HCT116 (cell line): ENCODE results near the gene THSD8. TPM values are rescaled to one million over a fixed set of nuclear protein-coding genes. Genes with fewer than 3 reads are reported as not detected.

Experiments
- ATAC-seq: fragments of 200-7000 bp; cut with Tn5 transposase; 2 replicates; pipeline ENCODE4 v1.9.1; 2020; ENCODE audit warnings: mild to moderate bottlenecking, moderate library complexity
- BruUV-seq: library from RNA; stranded (reverse); fragments of 400-500 nt; replicated peaks from 2 replicates; lab custom pipeline; 2021; lab: Mats Ljungman, UMichigan
- CTCF ChIA-PET: fragments of 300-600 bp; sonication (Branson Sonifier 250); formaldehyde crosslinking; loops from one replicate; lab custom pipeline; 2021; ENCODE audit warnings: antibody characterized with exemption; lab: Charles Lee
- POLR2A ChIA-PET: fragments of 300-600, 350-600 bp; sonication (Branson Sonifier 250); formaldehyde crosslinking; loops from one replicate; lab custom pipeline; 2021; ENCODE audit warnings: antibody characterized with exemption; lab: Charles Lee
- RAD21 ChIA-PET, 2 experiments: fragments of 300-600 bp; sonication (Branson Sonifier 250); formaldehyde crosslinking; loops; one replicate each; lab custom pipeline; 2023; ENCODE audit warnings: low total read pairs in 2 of 2; ENCODE audit not compliant: uncharacterized antibody in 2 of 2, unreplicated experiment in 2 of 2, low non-redundant PET in 1 of 2; lab: Charles Lee
- DNase-seq: peaks from one replicate; pipeline ENCODE4 v3.0.0-alpha.2; 2010; ENCODE audit warnings: low read depth, low spot score
- H2AFZ ChIP-seq: fragments of 200-600 bp; shearing (Covaris generic), sonication (generic); 2 replicates; pipeline ENCODE4 v1.6.1; 2017; ENCODE audit warnings: low read depth, mixed run types, mixed read lengths, antibody characterized with exemption, low read length; ENCODE audit not compliant: poor library complexity, severe bottlenecking
- H3K27ac ChIP-seq: 2 replicates; pipeline ENCODE4 v1.5.1; 2012; ENCODE audit warnings: low read depth, low read length
- H3K27me3 ChIP-seq: fragments of 200-600 bp; sonication (generic); 2 replicates; pipeline ENCODE4 v1.6.1; 2016; ENCODE audit warnings: mixed run types, low read length, mixed read lengths; ENCODE audit not compliant: insufficient read depth
- H3K36me3 ChIP-seq, 2 experiments: fragments of 200-500 bp in 1 of 2; fragments of 200-600 bp in 1 of 2; sonication (Bioruptor generic) in 1 of 2; sonication (generic) in 1 of 2; 2 replicates each; pipeline versions ENCODE4 v1.5.1 to v1.6.1; 2014 to 2016; ENCODE audit warnings: low read length in 2 of 2, inconsistent platforms in 1 of 2, mixed read lengths in 1 of 2, mixed run types in 1 of 2; ENCODE audit not compliant: insufficient read depth in 2 of 2, control insufficient read depth in 1 of 2
- H3K4me1 ChIP-seq, 2 experiments: fragments of 200-600 bp in 1 of 2; sonication (generic) in 1 of 2; 2 replicates each; pipeline versions ENCODE4 v1.5.1 to v1.6.1; 2012 to 2017; ENCODE audit warnings: low read length in 2 of 2, inconsistent platforms in 1 of 2, mild to moderate bottlenecking in 1 of 2, mixed read lengths in 1 of 2, mixed run types in 1 of 2, moderate library complexity in 1 of 2; ENCODE audit not compliant: insufficient read depth in 2 of 2, control insufficient read depth in 1 of 2
- H3K4me2 ChIP-seq: fragments of 200-600 bp; sonication (generic); 2 replicates; pipeline ENCODE4 v1.6.1; 2017; ENCODE audit warnings: mixed run types, low read length, mixed read lengths
- H3K4me3 ChIP-seq, 2 experiments: fragments of 200-600 bp in 1 of 2; sonication (generic) in 1 of 2; replicated peaks in 1 of 2; 2 replicates each; pipeline ENCODE4 v1.5.1; 2011 to 2016; ENCODE audit warnings: low read length in 2 of 2, control low read depth in 1 of 2, low read depth in 1 of 2, mild to moderate bottlenecking in 1 of 2, mixed read lengths in 1 of 2, mixed run types in 1 of 2
- H3K79me2 ChIP-seq: fragments of 200-600 bp; sonication (generic); 2 replicates; pipeline ENCODE4 v1.6.1; 2017; ENCODE audit warnings: mild to moderate bottlenecking, mixed run types, low read length, moderate library complexity, mixed read lengths; ENCODE audit not compliant: insufficient read depth
- H3K9ac ChIP-seq: fragments of 200-600 bp; sonication (generic); 2 replicates; pipeline ENCODE4 v1.6.1; 2016; ENCODE audit warnings: low read length, mixed read lengths
- H3K9me2 ChIP-seq: fragments of 200-600 bp; sonication (generic), shearing (Covaris generic); 2 replicates; pipeline ENCODE4 v1.6.1; 2017; ENCODE audit warnings: mixed run types, mild to moderate bottlenecking, moderate library complexity; ENCODE audit not compliant: insufficient read depth
- H3K9me3 ChIP-seq, 2 experiments: fragments of 200-500 bp in 1 of 2; fragments of 200-600 bp in 1 of 2; sonication (Bioruptor generic) in 1 of 2; sonication (generic) in 1 of 2; 2 replicates each; pipeline ENCODE4 v1.6.1; 2014 to 2017; ENCODE audit warnings: low read length in 2 of 2, mixed read lengths in 2 of 2, inconsistent platforms in 1 of 2, low read depth in 1 of 2, mild to moderate bottlenecking in 1 of 2, mixed run types in 1 of 2, moderate library complexity in 1 of 2; ENCODE audit not compliant: control insufficient read depth in 1 of 2, insufficient read depth in 1 of 2
- H4K20me1 ChIP-seq: fragments of 200-600 bp; sonication (generic), shearing (Covaris generic); 2 replicates; pipeline ENCODE4 v1.6.1; 2017; ENCODE audit warnings: mixed run types, mild to moderate bottlenecking, moderate library complexity; ENCODE audit not compliant: insufficient read depth
- CBX3 ChIP-seq: IDR thresholded peaks from 2 replicates; pipeline ENCODE4 v1.6.1; 2012; ENCODE audit warnings: low read depth
- CEBPB ChIP-seq: IDR thresholded peaks from 2 replicates; pipeline ENCODE4 v1.6.1; 2012; ENCODE audit warnings: low read depth
- EGR1 ChIP-seq: IDR thresholded peaks from 2 replicates; pipeline ENCODE4 v1.6.1; 2012; ENCODE audit warnings: low read depth
- EZH2 ChIP-seq: fragments of 200-600 bp; sonication (generic); IDR thresholded peaks from 2 replicates; pipeline ENCODE4 v1.6.1; 2017; ENCODE audit warnings: antibody characterized with exemption, mixed run types
- EZH2phosphoT487 ChIP-seq: fragments of 200-600 bp; IDR thresholded peaks from 2 replicates; pipeline ENCODE4 v1.6.1; 2018; ENCODE audit warnings: antibody characterized with exemption, borderline replicate concordance
- REST ChIP-seq: IDR thresholded peaks from 2 replicates; pipeline ENCODE4 v1.6.1; 2012; ENCODE audit warnings: low read depth
- SP1 ChIP-seq: IDR thresholded peaks from 2 replicates; pipeline ENCODE4 v1.6.1; 2012; ENCODE audit warnings: low read depth
- TCF7L2 ChIP-seq: IDR thresholded peaks from 2 replicates; pipeline ENCODE4 v1.7.0; 2011; ENCODE audit warnings: borderline replicate concordance, inconsistent platforms; ENCODE audit not compliant: insufficient read depth, insufficient read length; ENCODE audit errors: extremely low read depth
- ZBTB33 ChIP-seq: IDR thresholded peaks from 2 replicates; pipeline ENCODE4 v1.6.1; 2011; ENCODE audit warnings: mild to moderate bottlenecking, low read length, moderate library complexity; ENCODE audit not compliant: insufficient replicate concordance; ENCODE audit errors: extremely low read depth
- ZFX ChIP-seq: fragments of 450-650 bp; IDR thresholded peaks from 2 replicates; pipeline ENCODE4 v1.6.1; 2017
- intact Hi-C: fragments of 100-400 bp; cut with micrococcal nuclease; formaldehyde crosslinking; loops from 2 replicates; pipeline ENCODE4 v1.10.0; 2022
- total RNA-seq: library from RNA; stranded (reverse); gene quantifications from one replicate; pipeline ENCODE4 v1.2.1, GENCODE V29; 2021; ENCODE audit not compliant: unreplicated experiment

The THSD8 gene
- total RNA-seq, 1 experiment from 2014 or later, result 33.3 TPM

GRCh38 chr19:12782174-12782423 lies 19.8 kb upstream of the THSD8 start:
- BruUV-seq, result no TSS peak
- H3K9ac ChIP-seq, result peak overlapping the region; percentile 69
- H3K4me2 ChIP-seq, result peak overlapping the region; percentile 98
- ChIA-PET CTCF (interaction anchor here (1.2 kb wide), 1 partner anchor 9 kb away, joined by 5 read pairs; the partner anchor contains the start of gene JUNB), RAD21 (no interaction called here), POLR2A (interaction anchor here (1.2 to 3.2 kb wide), 3 partner anchors 10 to 85 kb away, joined by 3 to 39 read pairs (median 3); partner anchors contain the start of genes FBXW9 and JUNB)
- peak overlapping the region; percentile 89 for H3K27ac ChIP-seq
- H4K20me1 ChIP-seq, result no peaks in the 10 kb centered on the region
- H2AFZ ChIP-seq, result no peak overlapping the region
- no peaks in the 10 kb centered on the region for H3K27me3 ChIP-seq
- H3K79me2 ChIP-seq, result no peaks in the 10 kb centered on the region
- intact Hi-C loops, result no loop called here
- no peaks in the 10 kb centered on the region for H3K9me3 ChIP-seq
- peak overlapping the region; percentile 43 to 58 for H3K4me3 ChIP-seq
- ATAC-seq (no peak), DNase-seq (no peak)
- H3K4me1 ChIP-seq, result peaks cover 69 to 89% of the 10 kb centered on the region in 2 experiments
- H3K36me3 ChIP-seq, result no peaks in the 10 kb centered on the region
- TF ChIP-seq ZBTB33 (no peak), EGR1 (no peak), EZH2phosphoT487 (no peak), REST (no peak), SP1 (no peak), ZFX (no peak), CEBPB (no peak), CBX3 (no peak), EZH2 (no peak), TCF7L2 (no peak)
- H3K9me2 ChIP-seq, result no peaks in the 10 kb centered on the region
